HG02840 (cell line): Measurements from ENCODE around the gene CAPZA2.
"Not testable (repeated sequence)": the region's sequence is repeated elsewhere in the genome, so short reads cannot be mapped to it uniquely, and the experiment has no call there.

ENCODE experiments used
- ATAC-seq: cut with Tn5 transposase; IDR thresholded peaks from one replicate; pipeline ENCODE4 v1.9.1; 2021; ENCODE audit warnings: mild to moderate bottlenecking, moderate library complexity, moderate number of reproducible peaks; ENCODE audit not compliant: unreplicated experiment, low FRiP score

Gene CAPZA2

DNA sequence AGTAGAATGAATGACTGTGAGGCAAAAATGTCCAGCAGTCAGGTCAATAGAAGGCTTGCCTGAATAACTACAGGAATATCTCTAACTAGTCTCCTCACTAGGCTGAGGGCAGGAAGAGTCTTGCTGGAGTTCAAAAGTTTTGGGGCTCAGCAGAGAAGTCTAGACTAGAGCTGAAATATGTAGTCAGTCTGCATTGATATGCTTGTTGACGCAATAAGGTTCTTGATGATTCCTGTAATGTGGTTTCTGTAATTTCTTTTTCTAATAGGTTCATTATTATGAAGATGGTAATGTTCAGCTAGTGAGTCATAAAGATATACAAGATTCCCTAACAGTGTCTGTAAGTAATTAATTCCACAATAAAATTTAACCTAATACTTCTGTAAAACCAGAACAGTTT lies 49.4 kb downstream of the CAPZA2 start:
- no peak for ATAC-seq

DNA sequence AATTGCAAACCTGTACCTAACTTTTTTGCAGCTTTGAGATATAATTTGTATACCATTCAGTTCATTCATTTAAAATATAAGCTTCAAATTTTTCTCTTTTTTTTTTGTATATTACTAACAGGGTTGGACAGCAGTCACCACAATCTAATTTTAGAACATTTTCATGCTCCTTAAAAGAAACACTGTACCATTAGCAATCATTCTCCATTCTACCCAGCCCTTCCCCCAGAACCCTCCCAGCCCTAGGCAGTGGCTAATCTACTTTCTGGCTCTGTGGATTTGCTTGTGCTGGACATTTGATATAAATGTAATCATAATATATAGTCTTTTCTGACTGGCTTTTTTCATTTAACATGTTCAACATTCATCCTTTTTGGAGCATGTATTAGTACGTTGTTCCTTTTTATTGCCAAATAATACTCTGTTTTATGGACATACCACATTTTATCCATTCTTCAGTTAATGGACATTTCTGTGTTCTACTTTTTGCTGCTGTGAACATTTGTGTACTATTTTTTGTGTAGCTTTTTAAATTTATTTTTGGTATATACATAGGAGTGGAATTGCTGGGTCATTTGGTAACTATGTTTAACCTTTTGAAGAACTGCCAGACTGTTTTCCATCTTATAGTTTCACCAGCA lies 50.0 kb downstream of the CAPZA2 start:
- ATAC-seq = no peak

DNA sequence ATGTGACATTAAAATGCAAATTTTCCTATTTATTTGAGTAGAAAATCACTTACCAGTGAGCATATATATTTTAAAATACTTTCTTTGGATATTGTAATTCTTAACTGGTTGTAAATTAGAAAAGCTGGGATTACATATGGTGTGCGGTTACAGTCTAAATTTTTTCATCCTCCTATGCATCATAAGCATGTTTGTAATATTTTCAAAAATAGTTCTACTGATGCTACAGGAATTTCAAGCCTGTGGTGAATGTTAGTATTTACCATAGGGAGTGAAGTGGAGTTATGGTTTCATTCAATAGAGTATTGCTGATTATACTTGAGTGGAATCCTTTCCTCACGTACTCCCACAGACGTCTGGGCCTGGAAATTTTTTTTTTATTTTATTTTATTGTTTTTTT lies 56.3 kb downstream of the CAPZA2 start:
- no peak for ATAC-seq

DNA sequence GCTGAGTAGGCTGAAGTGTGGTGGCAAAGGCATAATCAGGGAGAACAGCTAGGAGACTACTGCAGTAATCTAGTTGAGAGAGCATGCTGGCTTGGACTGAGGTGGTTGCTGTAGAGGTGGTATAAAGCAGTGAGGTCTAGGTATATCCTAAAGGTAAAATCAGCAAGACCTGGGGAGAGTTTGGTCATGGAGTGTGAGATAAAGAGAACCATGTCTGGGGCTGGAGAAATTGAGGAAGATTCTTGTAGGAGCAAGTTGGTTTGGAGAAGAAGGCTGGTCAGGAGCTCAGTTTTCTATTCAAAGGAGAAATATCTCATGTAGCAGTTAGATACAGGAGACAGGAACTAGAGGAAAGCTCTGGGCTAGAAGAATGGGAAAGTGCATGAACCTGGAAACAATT lies 58.0 kb downstream of the CAPZA2 start:
- ATAC-seq = no peak

DNA sequence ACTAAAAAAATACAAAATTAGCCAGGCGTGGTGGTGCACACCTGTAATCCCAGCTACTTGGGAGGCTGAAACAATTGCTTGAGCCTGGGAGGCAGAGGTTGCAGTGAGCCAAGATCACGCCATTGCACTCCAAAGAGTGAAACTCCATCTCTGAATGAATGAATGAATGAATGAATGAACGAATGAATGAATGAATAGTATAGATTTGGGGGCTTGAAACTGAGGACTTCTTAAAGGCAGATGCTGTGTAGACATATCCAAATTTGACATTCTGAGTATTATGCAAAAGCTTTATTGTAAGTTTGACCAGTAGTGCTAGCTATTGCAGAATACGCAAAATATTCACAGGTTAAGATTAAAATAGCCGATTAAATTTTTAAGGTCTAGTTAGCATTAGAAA lies 60.2 kb downstream of the CAPZA2 start:
- ATAC-seq = no peak

DNA sequence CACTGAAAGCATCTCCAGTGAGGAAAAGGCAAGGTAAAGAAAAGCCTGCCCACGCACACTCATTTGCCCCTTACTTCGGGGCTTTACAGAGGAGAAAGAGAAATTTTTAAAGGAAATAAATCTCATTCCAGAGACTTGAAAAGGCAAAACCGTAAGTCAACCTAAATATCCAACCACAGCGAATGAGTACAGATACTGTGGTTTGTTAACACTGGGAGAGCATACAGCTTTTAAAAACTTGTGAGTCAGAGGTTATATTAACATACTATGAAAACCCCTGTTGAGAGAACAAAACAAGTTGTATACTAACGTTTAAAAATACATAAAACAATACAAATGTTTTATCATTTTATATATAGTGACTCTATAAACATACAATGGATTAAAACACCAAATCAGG lies 62.4 kb downstream of the CAPZA2 start:
- no peak for ATAC-seq

DNA sequence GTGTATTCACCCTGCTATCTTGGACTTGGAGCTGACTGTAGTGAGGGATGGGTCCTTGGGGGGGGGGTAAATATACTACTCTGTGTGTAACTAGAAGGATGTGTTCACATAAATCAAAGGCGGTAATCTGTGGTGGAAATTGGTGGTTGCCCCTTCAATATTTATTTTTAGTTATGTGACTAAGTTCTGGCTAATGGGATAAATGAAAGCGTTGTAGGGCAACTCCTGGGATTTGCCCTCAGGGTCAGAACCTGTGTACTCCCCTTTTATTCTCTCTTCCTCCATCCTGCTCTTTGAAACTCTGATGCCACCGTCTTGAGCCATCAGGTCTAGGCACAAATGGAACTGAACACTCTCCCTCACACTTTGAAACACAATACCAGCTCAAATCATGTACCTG lies 66.6 kb downstream of the CAPZA2 start:
- ATAC-seq = no peak

DNA sequence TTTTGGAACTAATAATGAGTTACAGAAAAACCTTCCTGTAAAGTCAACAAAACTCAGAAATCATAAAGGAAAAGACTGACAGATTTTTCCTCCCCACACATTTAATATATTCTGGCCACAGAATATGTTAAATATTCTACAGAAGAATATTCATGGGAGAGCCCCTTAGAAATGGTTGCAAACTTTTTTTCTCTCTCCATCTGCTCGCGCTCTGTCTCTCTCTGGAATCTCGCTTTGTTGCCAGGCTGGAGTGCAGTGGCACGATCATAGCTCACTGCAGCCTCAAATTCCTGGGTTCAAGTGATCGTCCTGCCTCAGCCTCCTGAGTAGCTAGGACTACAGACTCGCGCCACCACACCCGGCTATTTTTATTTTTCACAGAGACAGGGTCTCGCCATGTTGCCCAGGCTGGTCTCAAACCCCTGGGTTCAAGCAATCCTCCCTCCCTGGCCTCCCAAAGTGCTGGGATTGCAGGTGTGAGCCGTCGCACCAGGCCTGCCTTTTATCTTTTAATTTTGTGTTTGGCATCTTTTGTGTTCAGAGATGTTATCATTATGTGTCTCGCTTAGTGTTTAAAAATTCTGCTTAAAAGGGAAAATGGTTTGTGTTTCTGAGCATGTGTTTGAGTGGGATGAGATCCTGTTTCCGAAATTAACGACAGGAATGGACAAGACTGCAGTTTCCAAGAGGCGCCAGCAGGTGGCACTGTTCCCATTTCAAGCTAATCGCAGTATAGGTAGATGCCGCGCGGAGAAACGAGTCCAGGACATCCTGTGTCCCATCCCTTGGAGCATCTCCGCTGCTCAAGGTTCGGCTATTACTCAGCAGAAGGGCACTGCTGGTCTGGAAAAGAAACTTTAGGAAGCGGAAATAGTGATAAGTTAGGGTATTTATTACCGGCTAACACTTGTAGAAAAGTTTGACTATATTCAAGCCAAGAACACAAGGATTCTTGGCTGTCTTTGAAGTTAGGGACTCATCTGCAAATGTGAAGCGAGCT lies 67.8 kb downstream of the CAPZA2 start:
- ATAC-seq = peak; percentile 83

DNA sequence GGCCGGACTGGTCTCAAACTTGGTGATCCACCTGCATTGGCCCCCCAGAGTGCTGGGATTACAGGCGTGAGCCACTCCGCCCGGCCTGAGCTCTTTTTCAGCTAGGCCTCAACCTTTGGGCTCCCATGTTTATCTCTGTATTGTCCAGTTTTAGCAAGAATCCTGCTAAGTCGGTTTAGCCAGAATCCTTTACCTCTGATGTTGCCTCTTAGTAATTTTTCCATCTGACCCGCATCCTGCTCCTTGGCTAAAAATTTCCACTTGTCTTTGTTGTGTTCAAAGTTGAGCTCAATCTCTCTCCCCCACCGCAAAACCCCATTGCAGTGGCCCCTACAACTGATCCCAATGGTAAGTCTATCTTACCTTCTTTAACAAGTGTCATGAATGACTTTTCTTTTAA lies 70.2 kb downstream of the CAPZA2 start:
- ATAC-seq = no peak

DNA sequence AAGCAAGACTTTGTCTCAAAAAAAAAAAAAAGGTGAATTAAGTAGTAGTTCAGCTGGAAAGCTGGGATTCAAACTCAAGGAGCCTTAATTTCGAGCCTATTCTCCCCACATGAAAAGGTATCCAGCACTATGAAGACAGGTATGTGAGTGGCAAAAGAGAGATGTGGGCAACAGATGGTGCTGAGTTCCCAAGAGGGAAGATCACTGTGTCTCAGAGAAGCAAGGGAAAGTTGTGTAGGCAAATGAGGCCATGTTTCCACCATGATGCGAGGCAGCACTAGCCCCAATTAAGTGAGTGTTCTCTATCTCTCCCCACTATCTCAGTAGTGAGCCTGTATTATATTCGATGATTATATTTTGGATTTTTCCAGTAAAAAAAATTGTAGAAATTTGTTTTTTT lies 71.1 kb downstream of the CAPZA2 start:
- ATAC-seq = no peak

DNA sequence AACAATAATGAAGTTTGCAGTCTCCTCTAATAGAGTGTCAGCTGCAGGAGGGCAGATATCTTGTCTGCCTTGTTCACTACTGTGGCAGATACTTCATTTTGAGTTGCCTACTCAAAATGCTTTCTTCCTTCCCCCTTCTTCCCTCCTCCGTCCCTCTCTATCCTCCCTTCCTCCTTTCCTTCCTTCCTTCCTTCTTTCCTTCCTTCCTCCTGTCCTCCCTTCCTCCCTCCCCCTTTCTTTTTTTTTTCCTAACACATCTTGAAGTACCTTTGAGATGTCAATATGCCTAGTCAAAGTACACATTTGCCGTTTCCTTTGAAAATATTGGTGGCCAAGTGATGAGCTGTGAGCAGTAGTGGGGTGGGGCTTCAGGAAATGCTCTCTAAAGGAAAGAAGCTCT lies 72.2 kb downstream of the CAPZA2 start:
- no peak for ATAC-seq

DNA sequence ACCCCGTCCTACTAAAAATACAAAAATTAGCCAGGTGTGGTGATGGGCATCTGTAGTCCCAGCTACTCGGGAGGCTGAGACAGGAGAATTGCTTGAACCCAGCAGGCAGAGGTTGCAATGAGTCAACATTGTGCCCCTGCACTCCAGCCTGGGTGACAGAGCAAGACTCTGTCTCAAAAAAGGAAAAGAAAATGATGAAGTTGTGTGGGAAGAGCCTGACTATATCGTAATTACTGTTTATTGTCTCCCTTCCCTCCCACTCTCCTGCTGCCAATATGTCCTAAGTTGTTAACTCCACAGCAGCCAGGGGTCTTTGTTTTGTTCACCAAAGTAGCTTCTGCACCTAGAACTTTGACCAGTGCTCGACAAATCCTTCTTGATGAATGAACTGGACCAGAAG lies 74.5 kb downstream of the CAPZA2 start:
- not testable (repeated sequence) for ATAC-seq

DNA sequence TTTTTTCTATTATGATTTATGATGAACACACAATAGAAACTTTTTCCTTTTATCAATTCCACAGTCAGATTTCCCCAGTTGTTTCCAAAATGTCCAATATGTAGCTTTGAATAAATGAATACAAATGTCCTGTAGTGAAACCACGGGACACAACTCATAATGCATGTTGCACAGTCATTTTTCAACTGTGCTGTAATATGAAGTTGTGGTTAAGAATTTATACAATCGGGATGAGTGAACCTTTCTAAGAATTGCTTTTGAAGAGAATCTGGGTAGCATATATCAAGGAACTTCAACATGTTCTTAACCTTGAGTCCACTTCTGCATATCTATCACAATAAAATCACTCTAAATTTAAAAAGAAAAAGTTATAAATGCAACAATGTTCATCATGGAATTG lies 76.3 kb downstream of the CAPZA2 start:
- ATAC-seq = no peak

DNA sequence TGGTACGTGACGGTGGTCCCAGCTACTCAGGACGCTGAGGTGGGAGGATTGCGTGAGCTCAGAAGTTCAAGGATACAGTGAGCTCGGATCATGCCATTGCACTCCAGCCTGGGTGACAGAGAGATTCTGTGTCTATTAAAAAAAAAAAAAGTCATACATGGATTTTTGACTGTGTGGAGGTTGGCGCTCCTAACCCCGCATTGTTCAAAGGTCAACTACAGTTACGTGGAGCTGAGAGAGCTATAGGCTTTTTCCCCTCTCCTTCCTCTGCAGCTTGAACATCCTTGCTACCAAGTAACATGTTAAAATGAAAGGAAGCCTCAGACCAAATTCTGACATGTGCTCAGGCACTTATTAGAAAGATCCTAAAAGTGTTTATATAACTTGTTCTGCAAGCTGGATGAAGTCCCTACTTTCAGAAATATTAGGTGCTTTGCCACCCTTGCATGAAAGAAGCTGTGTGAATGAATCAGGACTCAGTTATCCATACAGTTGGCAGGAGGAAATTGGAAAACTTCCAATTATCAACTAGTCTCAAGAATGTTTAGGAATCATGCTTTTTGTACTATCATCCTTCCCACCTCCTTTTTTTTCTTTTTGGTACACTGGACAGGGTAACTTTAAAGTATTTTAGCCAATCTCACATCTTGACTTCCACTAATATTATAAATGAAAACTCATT lies 78.4 kb downstream of the CAPZA2 start:
- no peak for ATAC-seq

DNA sequence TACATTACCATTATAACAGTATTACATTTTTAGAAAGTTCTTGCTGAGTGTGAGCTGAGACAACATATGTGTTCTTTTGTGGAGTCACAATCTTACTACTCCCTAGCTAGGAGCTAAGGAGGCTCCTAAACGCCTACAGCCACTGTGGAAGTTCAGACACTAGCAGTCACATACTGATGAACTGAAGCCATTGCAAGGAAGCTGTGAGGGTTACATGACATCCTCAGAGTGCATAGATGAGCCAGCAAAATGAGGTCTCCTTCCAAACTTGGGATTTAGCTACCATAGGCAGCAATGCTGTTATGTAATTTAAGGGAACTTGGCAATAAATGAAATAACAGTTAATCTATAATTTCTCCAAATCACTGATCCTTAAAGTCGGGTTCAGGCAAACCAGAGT lies 80.1 kb downstream of the CAPZA2 start:
- no peak for ATAC-seq

DNA sequence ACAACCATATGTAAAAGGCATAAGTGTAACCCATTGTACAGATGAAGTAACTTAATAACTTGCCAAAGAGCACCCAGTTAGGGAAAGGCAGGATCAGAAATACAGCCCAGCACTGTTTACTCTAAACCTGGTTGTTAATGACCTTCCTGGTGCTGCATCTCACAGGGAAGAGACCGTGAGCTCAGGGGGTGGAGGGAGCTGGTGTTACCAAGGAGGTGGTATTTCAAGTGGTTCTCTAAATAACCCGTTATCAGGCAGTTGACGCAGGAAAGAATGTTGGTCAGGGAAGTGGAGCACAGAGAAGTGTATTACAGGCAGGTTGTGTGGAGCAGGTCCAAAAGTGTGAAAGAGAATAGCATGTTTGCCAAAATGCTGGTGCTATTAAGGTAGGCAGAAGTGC lies 86.5 kb downstream of the CAPZA2 start:
- no peak for ATAC-seq

DNA sequence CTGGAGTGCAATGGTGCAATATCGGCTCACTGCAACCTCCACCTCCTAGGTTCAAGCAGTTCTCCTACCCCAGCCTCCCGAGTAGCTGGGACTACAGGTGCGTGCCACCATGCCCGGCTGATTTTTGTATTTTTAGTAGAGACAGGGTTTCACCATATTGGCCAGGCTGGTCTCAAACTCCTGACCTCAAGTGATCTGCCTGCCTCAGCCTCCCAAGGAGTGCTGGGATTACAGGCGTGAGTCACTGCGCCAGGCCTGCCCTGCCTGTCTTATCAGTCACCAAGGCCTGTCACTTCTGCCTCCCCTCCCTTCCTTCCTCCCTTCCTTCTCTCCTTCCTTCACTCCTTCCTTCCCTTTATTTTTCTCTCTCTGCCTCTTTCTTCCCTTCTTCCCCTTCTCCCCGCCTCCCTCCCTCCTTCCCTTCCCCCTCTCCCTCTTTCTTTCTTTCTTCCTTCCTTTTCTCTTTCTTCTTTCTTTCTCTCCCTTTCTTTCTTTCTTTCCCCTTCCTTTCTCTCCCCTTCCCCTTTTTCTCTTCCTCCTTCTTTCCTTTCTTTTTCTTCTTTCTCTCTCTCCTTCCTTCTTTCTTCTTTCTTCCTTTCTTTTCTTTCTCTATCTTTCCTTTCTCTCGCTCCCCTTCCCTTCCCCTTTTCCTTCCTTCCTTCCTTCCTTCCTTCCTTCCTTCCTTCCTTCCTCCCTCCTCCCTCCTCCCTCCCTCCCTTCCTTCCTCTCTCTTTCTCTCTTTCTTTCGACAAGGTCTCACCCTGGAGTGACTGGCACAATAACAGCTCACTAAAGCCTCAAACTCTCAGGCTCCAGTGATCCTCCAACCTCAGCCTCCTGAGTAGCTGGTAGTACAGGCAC lies 87.8 kb downstream of the CAPZA2 start:
- ATAC-seq = no peak

DNA sequence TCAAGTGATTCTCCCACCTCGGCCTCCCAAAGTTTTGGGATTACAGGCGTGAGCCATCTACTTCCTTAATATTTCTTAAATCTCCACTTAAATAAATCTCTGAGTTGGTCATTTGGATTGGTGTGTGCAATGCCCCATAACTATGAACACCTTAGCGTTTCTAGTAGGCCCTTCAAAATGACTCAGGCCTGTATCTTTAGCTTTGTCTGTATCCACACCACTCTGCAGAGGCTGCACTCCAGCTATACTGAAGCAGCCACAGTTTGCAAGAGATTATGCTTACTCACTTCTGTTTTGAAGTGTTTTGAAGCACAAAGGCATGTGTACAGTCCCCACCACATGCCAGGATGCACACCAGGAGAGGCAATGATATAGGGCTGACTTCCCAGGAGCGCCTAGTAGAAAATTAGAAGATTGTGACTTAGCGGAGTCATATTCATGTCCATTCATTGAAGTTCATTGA lies 88.5 kb downstream of the CAPZA2 start:
- no peak for ATAC-seq

DNA sequence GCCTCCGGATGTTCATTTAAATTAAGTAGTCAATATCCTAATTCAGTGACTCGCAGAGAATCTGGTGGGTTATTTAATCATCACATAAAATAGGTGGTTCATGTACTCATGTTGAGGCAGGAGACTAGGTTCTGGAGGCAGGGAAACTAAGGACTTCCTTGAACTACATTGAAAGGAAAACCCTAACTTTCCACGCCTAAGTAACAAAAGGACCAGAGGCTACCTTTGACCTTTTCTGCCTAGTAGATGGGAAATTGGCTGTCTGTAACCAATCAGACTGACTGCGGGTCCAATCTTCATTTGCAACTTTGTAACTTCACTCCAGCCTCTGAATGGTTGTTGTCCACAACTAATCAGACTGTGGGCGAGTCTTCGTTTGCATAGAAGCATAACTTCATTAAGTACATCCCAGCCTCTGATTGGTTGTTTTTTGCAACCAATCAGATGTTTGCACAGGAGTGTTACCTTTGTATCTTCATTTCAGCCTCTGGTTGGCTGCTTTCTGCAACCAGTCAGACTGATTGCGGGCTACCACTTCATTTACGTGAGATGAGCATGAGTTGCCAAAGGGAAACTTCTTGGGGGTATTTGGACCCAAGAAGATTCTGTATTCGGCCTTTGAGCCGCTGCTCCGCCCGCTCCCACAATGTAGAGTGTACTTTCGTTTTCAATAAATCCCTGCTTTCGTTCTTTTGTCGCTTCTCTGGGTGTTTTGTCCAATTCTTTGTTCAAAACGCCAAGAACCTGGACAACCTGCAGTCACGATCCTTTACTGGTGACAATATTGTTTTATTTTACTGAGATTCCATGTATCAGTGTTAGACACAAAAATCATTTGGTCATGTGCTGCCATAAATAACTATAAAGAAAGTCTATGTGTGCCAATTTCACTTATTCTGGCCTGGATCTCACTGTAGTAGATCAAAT lies 89.2 kb downstream of the CAPZA2 start:
- ATAC-seq = no peak
